GM21423 (cell line): ENCODE data around the gene EXTL1.

ENCODE experiments used
- ATAC-seq: cut with Tn5 transposase; IDR thresholded peaks from one replicate; pipeline ENCODE4 v1.9.1; 2021; ENCODE audit warnings: mild to moderate bottlenecking, moderate library complexity; ENCODE audit not compliant: unreplicated experiment

Gene EXTL1

GRCh38 chr1:26038904-26039303, 17.3 kb downstream of the EXTL1 start:
- no peak for ATAC-seq

DNA sequence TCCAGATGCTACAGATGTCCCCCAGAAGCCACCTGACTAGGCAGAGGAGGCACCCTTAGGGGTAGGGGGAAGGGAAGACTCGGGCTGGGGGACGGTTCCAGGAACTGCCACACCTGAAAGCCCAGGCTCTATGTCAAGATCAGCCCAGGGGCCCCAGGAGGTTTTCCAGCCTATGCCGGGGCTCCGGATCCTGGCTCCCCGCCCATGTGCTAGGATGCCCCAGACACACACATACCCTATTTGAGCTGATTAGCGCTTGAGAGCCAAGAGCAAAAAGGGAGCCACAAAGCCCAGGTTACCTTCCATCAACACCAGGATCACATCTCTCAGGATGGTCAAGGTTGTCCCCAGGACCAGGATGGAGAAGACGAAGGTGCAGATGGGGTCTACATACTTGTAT, 19.8 kb downstream of the EXTL1 start:
- ATAC-seq, result no peak

GRCh38 chr1:26041978-26042377, 20.4 kb downstream of the EXTL1 start:
- no peak for ATAC-seq

DNA sequence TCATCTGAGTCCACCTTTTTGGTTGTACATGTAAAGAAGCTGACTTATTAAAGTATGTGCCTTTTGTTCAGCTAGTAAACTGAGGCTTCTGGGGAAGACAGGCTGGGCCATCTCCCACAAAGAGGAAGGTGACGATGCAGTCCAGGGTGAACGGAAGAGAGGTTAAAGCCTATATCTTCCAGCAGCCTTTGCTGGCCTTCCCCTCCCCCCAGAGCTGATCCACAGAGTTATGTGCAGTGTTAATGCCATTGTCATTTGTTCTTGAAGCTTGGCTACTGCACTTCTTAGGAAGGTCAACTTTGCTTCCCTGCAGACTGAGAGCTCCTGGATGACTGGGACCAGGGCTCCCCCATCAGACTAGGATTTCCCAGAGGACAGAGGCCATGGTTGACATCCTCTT, 22.2 kb downstream of the EXTL1 start:
- ATAC-seq, result no peak

DNA sequence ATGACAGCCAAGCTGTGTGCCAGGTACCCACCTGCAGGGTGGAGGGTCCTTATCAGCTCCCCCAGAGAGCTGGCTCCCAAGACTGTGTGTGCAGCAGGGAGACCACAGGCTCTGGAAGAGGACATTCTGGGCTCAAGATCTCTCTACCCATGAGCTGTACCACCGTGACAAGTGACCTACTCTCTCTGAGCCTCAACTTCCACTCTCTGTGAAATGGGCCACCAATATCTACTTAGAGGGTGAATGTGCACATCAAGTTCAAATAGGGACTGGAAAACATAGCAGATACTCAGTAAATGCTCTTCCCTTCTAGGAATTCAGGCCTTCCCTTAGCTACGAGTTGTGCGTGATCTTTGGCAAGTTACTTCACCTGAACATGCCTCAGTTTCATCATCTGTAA, 22.8 kb downstream of the EXTL1 start:
- no peak for ATAC-seq

DNA sequence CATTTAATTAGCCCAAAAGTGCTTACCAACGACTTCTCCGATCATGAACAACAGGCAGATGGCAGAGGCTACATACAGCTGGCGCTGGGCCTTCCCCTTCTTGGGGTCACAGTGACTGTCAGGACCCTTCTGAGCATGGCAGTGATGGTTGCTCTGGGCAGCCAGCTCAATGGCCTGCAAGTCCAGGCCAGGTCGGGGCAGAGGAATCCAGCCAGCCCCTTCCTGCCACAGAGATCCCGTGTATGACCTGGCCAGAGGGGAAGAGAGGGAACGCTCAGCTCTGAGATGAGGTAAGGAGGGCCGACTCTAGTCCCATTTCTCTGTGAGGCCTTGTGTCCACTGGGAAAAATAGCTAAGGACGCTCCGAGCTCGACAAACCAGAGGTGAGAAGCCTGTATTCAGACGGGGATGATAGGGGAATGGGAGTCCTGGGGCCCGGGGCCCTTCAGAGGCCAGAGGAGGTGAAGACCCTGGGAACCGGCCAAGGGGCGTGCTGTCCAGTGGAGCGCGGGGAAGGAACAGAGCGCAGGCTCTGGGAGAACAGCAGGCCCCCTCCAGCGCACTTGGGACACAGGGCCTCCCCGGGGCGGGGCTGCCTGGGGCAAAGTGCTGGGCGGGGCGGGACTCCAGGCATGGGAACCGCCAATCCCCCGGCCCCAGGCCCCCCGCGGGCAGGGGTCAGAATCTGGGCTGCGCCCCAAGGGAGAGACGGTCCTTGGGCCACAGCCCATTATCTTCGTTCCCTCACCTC, 23.6 kb downstream of the EXTL1 start:
- ATAC-seq, result no peak

DNA sequence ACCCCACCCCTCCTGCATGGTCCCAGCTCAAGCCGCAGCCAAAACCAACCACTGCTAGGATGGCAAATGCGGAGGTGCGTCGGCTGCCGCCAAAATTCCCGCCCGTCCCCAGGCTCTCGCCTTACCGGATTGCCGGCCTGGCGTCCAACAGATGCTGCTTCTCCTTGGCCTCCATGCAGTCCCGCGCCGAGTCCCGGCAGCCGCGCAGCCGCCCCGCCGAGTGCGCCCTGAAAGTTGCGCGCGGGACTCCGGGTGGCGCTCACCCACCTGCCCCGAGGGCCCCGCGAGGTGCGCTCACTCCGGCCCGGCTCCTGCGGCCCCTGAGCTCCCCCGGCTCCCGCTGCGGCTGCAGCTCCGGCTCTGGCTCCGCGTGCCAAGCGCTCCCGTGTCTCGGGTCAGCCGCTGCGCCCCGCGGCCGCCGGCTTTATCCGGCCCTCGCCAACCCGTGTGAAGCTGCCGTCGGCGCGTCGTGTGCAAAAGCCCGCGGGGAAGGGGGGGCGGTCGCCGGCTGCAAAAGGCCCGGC, 24.2 kb downstream of the EXTL1 start, which contains the start of gene SLC30A2:
SLC30A2 (minus strand) TSS at position 397 of the 524 bp plus-strand sequence; CDS start at position 175, 222 bp downstream.
- ATAC-seq, result no peak

DNA sequence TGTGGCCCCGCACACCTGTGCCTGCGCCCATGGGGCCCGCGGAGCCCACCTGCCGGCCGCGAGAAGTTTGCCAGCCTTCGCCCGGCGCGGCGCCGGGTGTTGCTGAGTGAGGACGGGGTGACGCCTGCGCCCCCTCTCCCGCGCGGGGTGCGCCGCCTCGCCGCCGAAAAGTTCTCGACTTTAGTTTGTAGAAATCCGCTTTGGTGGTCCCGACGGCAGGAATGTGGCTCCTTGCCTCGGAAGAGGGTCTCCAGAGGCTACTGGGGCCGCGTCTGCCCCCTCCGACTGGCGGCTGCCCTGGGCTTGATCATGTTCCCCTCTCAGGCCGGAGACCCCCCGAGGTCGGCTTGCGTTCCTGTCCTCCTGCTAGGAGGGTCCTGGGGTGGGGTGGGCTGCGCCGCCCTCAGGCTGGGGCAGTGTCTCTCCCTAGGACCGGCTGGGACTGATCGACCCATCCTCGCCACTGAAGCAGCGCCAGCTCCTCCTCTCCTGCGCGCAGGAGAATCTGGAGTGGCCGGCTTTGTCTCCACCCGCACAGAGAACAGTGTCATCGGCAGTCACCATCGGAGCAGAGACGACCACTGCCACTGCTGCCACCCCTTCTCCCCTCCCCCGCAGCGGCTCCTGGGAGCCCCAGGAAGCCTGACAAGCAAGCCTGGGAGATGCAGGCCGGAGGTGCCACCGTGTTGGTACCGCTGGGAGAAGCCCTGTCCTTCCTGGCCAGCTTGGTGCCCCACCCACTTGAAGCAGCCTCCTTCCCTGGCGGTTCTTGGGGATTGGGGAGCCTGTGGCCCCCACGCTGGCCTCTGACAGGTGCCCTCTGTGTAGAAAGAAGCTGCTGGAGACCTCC, 24.9 kb downstream of the EXTL1 start:
- ATAC-seq, result no peak

- no peak for ATAC-seq
Observed at GRCh38 chr1:26047278-26047874, 25.8 kb downstream of the EXTL1 start.

- ATAC-seq, result no peak
Observed at GRCh38 chr1:26049531-26050247, 28.1 kb downstream of the EXTL1 start.

- ATAC-seq, result no peak
Observed at GRCh38 chr1:26050248-26050640, 28.7 kb downstream of the EXTL1 start.

- no peak for ATAC-seq
Observed at GRCh38 chr1:26053718-26054560, 32.4 kb downstream of the EXTL1 start.

GRCh38 chr1:26055041-26055440, 33.5 kb downstream of the EXTL1 start:
- no peak for ATAC-seq

GRCh38 chr1:26057189-26057588, 35.6 kb downstream of the EXTL1 start:
- no peak for ATAC-seq

GRCh38 chr1:26058052-26058595, 36.5 kb downstream of the EXTL1 start:
- ATAC-seq, result no peak

DNA sequence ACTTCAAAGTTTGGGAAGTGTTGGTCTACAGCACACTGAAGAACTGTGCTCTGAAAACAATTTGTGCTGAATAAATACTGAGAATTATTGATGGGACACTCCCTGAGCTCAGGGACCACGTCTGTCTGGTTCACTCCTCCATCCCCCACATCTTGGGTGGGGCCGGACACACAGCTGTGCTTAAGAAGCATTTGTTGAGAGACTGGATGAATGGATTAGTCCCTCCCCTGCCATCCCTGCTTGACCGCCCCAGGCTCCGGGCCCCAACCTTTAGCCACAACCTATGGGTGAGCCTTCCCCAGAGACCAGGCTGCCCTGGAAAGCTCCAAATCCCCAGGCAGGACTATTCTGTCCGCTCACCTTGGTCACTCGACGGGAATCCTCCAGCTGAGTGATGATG, 38.3 kb downstream of the EXTL1 start:
- ATAC-seq, result no peak

DNA sequence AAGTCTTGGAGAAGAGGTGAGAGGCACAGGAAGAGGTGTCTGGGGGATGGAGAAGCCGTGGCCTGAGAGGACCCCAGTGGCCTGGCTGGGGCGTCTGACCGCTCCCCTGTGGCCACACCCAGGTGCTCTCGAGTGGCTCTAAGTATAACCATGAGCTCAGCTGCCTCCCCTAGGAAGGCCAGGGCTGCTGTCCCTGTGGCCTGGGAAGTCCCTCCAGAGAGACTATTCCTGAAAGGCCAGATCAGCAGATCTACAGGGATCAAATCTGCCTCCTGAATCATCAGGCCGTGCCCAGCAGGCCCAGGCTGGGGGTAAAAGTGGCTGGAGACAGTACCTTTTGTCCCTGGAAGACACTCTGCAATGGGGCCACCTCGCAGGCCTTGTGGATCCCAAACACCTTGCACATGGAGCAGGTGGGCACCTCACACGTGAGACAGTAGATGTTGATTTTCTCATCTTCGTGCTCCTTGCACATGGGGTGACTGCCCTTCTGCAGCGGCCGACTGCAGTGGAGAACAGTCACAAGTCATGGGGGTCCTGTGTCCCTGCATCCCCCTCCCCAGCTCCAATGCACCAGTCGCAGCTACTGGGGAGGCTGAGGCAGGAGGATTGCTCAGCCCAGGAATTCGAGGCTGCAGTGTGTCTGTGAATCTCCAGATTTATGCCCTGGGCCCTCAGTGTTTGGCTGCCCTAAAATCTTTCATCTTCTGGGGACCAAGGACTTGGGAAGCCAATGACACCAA, 39.4 kb downstream of the EXTL1 start:
- ATAC-seq, result no peak

DNA sequence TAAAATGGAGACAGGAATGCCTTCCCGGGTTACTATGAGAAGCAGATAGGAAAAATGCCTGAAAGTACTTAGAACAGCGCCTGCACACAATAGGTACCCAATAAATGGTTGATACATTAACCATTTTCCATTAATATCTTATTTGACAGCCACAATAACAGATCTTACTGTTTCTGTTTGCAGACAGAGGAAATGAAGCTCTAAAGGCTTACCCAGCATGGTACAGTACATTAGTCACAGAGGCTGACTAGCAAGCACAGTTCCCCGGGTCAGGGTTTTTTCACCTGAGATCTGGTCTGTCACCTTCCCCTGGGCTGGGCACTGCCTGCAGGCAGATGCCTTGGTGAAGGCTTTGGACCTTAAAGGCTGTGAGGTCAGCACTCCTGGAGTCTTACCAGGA, 43.0 kb downstream of the EXTL1 start:
- ATAC-seq, result no peak

DNA sequence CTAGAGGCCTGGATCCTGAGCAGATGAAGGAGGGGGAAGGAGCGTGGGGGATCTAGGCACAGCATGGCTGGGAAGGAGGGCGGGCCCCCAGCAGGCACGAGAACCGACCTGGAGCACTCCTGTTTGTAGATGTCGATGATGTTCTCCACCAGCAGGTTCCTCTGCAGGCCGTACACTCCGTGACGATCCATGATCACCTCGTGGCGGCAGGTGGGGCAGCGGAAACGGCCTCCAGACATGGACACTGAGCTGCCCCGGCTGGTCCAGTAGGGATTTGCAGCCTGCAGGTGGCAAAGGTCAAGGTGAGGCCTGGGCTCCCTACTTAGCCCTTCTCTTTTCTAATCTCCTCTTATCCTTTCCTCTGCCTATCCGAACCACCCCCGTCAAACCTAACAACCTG, 44.6 kb downstream of the EXTL1 start:
- ATAC-seq, result no peak
